GM12878 (cell line): ENCODE measurements around the gene GABRB3.

Source experiments
- CBFB ChIP-seq: IDR thresholded peaks from 2 replicates; pipeline ENCODE4 v1.6.1; 2016; ENCODE audit warnings: antibody characterized with exemption, low read depth
- CHD1 ChIP-seq: IDR thresholded peaks from 2 replicates; pipeline ENCODE4 v1.6.1; 2012; ENCODE audit warnings: low read depth, low read length, improper control_type of control experiment
- NFIC ChIP-seq: IDR thresholded peaks from 2 replicates; pipeline ENCODE4 v1.6.1; 2012; ENCODE audit warnings: low read depth, mild to moderate bottlenecking, inconsistent platforms, low read length, moderate library complexity
- PML ChIP-seq: IDR thresholded peaks from 2 replicates; pipeline ENCODE4 v1.6.1; 2012; ENCODE audit warnings: low read length, inconsistent platforms
- POLR2AphosphoS5 ChIP-seq: IDR thresholded peaks from 2 replicates; pipeline ENCODE4 v1.6.1; 2011; ENCODE audit warnings: mild to moderate bottlenecking, low read length, inconsistent platforms
- RFX5 ChIP-seq: IDR thresholded peaks from 2 replicates; pipeline ENCODE4 v1.6.1; 2011; ENCODE audit warnings: low read depth, low read length, improper control_type of control experiment
- SMC3 ChIP-seq: IDR thresholded peaks from 2 replicates; pipeline ENCODE4 v1.6.1; 2011; ENCODE audit warnings: low read length, improper control_type of control experiment, borderline replicate concordance
- ZNF24 ChIP-seq: fragments of 450-650 bp; IDR thresholded peaks from 2 replicates; pipeline ENCODE4 v1.6.1; 2017; ENCODE audit warnings: antibody characterized with exemption, mild to moderate bottlenecking
- TF ChIP-seq, protein P1 (sequence below): IDR thresholded peaks from 2 replicates; pipeline ENCODE4 v1.6.1; 2012; ENCODE audit warnings: low read depth, low read length, improper control_type of control experiment

DNA sequence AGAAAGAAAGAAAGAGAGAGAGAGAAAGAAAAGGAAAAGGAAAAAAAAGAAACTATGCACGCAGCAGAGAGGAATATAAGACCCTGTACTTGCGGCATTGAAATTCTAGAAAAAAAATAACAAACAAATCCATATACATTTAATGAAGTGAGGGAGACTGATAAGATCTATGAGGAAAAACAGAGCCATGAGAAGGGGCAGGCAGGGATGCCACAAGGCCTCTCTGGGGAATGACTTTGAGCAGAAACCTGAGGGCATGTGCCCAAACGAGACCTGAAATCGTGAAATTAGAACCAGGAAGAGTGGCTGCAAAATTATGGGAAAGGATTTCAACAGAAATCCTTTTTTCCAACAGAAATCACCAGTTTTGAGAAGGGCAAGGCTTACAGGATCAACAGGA, 98.4 kb downstream of the GABRB3 start:
- TF ChIP-seq PML = no peak
- no peak for TF ChIP-seq RFX5
- TF ChIP-seq SMC3 = no peak
- no peak for TF ChIP-seq POLR2AphosphoS5
- TF ChIP-seq NFIC = no peak
- TF ChIP-seq CBFB = no peak
- TF ChIP-seq ZNF24 = no peak
- TF ChIP-seq CHD1 = no peak
- TF ChIP-seq, protein P1, sequence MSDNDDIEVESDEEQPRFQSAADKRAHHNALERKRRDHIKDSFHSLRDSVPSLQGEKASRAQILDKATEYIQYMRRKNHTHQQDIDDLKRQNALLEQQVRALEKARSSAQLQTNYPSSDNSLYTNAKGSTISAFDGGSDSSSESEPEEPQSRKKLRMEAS = no peak
